Upper lobe of left lung (tissue), 6 donors: Measurements from ENCODE around the gene RUNX2. TPM values are rescaled to one million over a fixed set of nuclear protein-coding genes. Genes with fewer than 3 reads are reported as not detected.

Experiments
- ATAC-seq, 2 donors: fragments of 200-7000 bp; cut with Tn5 transposase; one replicate each; pipeline ENCODE4 v1.9.1; 2022; ENCODE audit warnings: mild to moderate bottlenecking in 2 of 2, moderate library complexity in 2 of 2; ENCODE audit not compliant: low FRiP score in 2 of 2
- DNase-seq, 2 donors: peaks; one replicate each; pipeline ENCODE4 v3.0.0-alpha.2; 2019 to 2020
- H3K27ac ChIP-seq, 4 donors: fragments of 200-600 bp; sonication (generic); one replicate each; pipeline ENCODE4 v1.5.1; 2016 to 2019
- H3K27me3 ChIP-seq, 4 donors: fragments of 200-600 bp; sonication (generic); one replicate each; pipeline ENCODE4 v1.5.1; 2017 to 2019
- H3K36me3 ChIP-seq, 4 donors: fragments of 200-600 bp; sonication (generic); one replicate each; pipeline ENCODE4 v1.5.1; 2016 to 2019
- H3K4me1 ChIP-seq, 4 donors: fragments of 200-600 bp; sonication (generic); one replicate each; pipeline ENCODE4 v1.5.1; 2018 to 2019
- H3K4me3 ChIP-seq, 4 donors: fragments of 200-600 bp; sonication (generic); one replicate each; pipeline ENCODE4 v1.5.1; 2017 to 2019; ENCODE audit warnings: mild to moderate bottlenecking in 2 of 4, moderate library complexity in 1 of 4
- H3K9me3 ChIP-seq, 4 donors: fragments of 200-600 bp; sonication (generic); one replicate each; pipeline ENCODE4 v1.5.1; 2018 to 2019
- EP300 ChIP-seq, 4 donors: sonication (generic); formaldehyde crosslinking; IDR thresholded peaks; one replicate each; pipeline ENCODE4 v1.5.1; 2017; ENCODE audit warnings: antibody characterized with exemption in 4 of 4, control low read depth in 2 of 4
- POLR2A ChIP-seq, 4 donors: fragments of 450-650 bp; IDR thresholded peaks; one replicate each; pipeline ENCODE4 v1.5.1; 2016 to 2017; ENCODE audit warnings: antibody characterized with exemption in 4 of 4, mild to moderate bottlenecking in 2 of 4
- POLR2AphosphoS5 ChIP-seq, 2 donors: sonication (generic); formaldehyde crosslinking; IDR thresholded peaks; one replicate each; pipeline ENCODE4 v1.5.1; 2017; ENCODE audit warnings: antibody characterized with exemption in 2 of 2
- WGBS, 2 donors: methylation state at CpG; one replicate each; pipeline ENCODE4 v1.1.5; 2017 to 2018; 5-methylcytosine and 5-hydroxymethylcytosine counted together
- total RNA-seq, 6 donors: library from RNA; depleted of rRNA in 4 of 6; stranded (reverse); fragments of >200 nt in 4 of 6; gene quantifications; one replicate each; pipeline versions ENCODE4 v1.1.0 to v1.2.1, GENCODE V29; 2016 to 2021
- TF ChIP-seq, protein P1 (sequence below), 6 experiments: fragments of 450-650 bp in 4 of 6; fragments of 200-600 bp in 2 of 6; sonication (generic) in 2 of 6; IDR thresholded peaks; one replicate each; pipeline ENCODE4 v1.5.1; 2016 to 2019; ENCODE audit warnings: antibody characterized with exemption in 6 of 6
- donor health status: DM: no; HTN: no; CAD: no; lungs with moderate emphysema.
- donor health status: DM: no; HTN: yes; CAD: no; lungs with severe emphysema.

RUNX2 gene
- total RNA-seq, 6 donors from 2014 or later = 2.6 to 12.2 (median 5.5) TPM

DNA sequence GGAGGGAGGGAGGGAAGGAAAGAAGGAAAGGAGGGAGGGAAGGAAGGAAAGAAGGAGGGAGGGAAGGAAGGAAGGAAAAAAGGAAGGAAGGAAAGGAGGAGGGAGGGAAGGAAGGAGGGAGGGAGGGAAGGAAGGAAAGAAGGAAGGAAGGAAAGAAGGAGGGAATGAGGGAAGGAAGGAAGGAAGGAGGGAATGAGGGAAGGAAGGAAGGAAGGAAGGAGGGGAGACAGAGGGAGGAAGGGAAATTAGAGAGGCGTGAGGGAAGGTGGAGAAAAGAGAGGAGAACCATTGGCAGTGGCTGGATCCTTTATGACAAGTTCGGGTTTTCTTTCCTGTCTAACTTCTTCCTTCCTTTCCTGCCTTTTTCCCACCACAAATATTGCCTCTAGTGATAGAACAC, 71.9 kb downstream of the RUNX2 start:
- TF ChIP-seq EP300 (IDR thresholded peaks at IDR 0.05) = no peak
- TF ChIP-seq POLR2AphosphoS5 (IDR thresholded peaks at IDR 0.05) = no peak
- no peak for TF ChIP-seq POLR2A (IDR thresholded peaks at IDR 0.05)
- TF ChIP-seq, protein P1, sequence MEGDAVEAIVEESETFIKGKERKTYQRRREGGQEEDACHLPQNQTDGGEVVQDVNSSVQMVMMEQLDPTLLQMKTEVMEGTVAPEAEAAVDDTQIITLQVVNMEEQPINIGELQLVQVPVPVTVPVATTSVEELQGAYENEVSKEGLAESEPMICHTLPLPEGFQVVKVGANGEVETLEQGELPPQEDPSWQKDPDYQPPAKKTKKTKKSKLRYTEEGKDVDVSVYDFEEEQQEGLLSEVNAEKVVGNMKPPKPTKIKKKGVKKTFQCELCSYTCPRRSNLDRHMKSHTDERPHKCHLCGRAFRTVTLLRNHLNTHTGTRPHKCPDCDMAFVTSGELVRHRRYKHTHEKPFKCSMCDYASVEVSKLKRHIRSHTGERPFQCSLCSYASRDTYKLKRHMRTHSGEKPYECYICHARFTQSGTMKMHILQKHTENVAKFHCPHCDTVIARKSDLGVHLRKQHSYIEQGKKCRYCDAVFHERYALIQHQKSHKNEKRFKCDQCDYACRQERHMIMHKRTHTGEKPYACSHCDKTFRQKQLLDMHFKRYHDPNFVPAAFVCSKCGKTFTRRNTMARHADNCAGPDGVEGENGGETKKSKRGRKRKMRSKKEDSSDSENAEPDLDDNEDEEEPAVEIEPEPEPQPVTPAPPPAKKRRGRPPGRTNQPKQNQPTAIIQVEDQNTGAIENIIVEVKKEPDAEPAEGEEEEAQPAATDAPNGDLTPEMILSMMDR (IDR thresholded peaks at IDR 0.05) = no peak
- no peak overlapping the region for H3K27ac ChIP-seq
- ATAC-seq (no peak), DNase-seq (no peak)
- H3K27me3 ChIP-seq = no peaks in the 10 kb centered on the region
- no peak overlapping the region for H3K4me3 ChIP-seq
- no peaks in the 10 kb centered on the region for H3K4me1 ChIP-seq
- H3K36me3 ChIP-seq = no peaks in the 10 kb centered on the region
- WGBS, 2 donors = 79 to 80% methylated on average over 2 of the region's 2 CpGs
- no peaks in the 10 kb centered on the region for H3K9me3 ChIP-seq

DNA sequence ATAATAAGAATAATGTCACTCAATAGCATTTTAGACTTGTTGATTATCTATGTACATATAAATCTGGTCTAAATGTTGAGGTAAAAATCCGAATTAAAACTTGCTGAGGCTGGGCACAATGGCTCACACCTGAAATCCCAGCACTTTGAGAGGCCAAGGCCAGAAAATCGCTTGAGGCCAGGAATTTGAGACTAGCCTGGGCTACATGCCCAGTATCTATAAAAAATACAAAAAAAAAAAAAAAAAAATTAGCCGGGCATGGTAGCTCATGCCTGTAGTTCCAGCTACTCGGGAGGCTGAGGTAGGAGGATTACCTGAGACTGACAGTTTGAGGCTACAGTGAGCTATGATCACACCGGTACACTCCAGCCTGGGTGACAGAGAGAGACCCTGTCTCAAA, 83.8 kb downstream of the RUNX2 start:
- Histone ChIP-seq H3K27me3 (peaks cover 0 to 3% (median 0%) of the 10 kb centered on the region in 4 donors), H3K36me3 (no peaks in the 10 kb centered on the region), H3K4me3 (no peak overlapping the region), H3K27ac (no peak overlapping the region), H3K4me1 (no peaks in the 10 kb centered on the region), H3K9me3 (no peaks in the 10 kb centered on the region)
- DNase-seq (no peak), ATAC-seq (no peak)
- TF ChIP-seq, protein P1 (IDR thresholded peaks at IDR 0.05) = no peak
- no peak for TF ChIP-seq POLR2AphosphoS5 (IDR thresholded peaks at IDR 0.05)
- TF ChIP-seq POLR2A (IDR thresholded peaks at IDR 0.05) = no peak
- TF ChIP-seq EP300 (IDR thresholded peaks at IDR 0.05) = no peak
- WGBS, 2 donors = 84 to 87% methylated on average over 5 of the region's 5 CpGs

DNA sequence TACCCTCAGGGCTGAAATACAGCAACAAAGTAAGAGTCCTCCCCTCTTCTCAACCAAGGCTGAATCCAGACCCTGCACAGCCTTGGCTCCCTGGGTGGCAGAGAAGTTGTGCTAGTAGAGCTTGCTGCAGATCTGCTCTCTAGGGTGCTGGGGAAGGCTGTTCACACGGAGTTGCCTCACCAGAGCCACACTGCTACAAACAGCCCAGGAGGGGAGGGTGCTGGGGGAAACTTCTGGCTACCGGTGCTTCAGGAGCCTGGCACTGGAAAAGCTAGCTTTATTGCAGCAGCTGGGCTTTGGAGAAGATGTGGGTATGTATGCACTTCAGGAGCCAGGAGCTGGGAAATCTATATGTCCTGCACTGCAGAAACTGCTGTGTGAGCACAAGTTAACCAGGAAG, 87.2 kb downstream of the RUNX2 start:
- Histone ChIP-seq H3K36me3 (no peaks in the 10 kb centered on the region), H3K27ac (no peak overlapping the region), H3K4me3 (no peak overlapping the region), H3K9me3 (no peaks in the 10 kb centered on the region), H3K4me1 (peaks cover 11 to 12% (median 12%) of the 10 kb centered on the region in 4 donors), H3K27me3 (peaks cover 0 to 10% (median 2%) of the 10 kb centered on the region in 4 donors)
- 19 to 69% methylated on average over 2 of the region's 2 CpGs for WGBS, 2 donors
- TF ChIP-seq POLR2A (IDR thresholded peaks at IDR 0.05) = no peak
- TF ChIP-seq EP300 (IDR thresholded peaks at IDR 0.05) = no peak
- TF ChIP-seq, protein P1 (IDR thresholded peaks at IDR 0.05) = no peak
- TF ChIP-seq POLR2AphosphoS5 (IDR thresholded peaks at IDR 0.05) = no peak
- DNase-seq (no peak), ATAC-seq (no peak)

DNA sequence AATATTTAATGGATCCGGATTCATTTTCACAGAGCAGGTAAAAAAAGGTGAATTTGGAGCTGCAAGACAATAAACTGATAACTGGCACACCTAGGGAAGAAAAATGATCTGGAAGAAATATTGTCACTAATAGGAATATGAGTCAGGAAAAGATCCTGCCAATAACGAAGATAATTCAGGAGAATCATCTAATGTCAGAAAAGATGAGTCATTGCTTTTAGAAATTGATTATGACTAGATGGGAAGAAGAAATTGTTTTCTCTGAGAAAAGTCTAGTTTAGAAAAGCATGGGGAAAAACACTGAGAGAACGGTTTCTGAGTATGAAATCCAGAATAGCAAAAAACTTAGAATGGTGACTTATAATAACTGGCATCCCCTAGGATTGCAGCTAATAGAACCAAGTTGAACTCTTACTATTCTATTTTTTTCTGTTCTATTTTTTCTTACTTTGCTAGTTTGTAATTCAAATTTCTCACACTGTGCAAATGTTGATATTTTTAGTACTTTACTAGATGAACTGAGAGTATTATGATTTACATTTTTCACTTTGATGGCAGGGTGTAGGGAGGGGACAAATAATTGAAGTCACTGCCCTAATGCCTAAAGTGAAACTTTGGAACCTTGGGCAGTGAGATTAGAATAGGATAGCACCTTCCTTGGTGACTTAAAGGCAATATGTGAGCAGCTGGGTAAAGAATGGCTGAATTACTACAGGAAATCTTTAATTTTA, 87.8 kb downstream of the RUNX2 start:
- H3K27ac ChIP-seq = no peak overlapping the region
- H3K36me3 ChIP-seq = no peaks in the 10 kb centered on the region
- H3K4me3 ChIP-seq = no peak overlapping the region
- WGBS, 2 donors = 67 to 70% methylated on average over 3 of the region's 3 CpGs
- H3K27me3 ChIP-seq = peaks cover 0 to 16% (median 2%) of the 10 kb centered on the region in 4 donors
- DNase-seq (no peak), ATAC-seq (no peak)
- peaks cover 16 to 18% (median 17%) of the 10 kb centered on the region in 4 donors for H3K4me1 ChIP-seq
- no peaks in the 10 kb centered on the region for H3K9me3 ChIP-seq
- TF ChIP-seq POLR2AphosphoS5 (IDR thresholded peaks at IDR 0.05) (no peak), POLR2A (IDR thresholded peaks at IDR 0.05) (no peak), EP300 (IDR thresholded peaks at IDR 0.05) (no peak)
- TF ChIP-seq, protein P1 (IDR thresholded peaks at IDR 0.05) = no peak

DNA sequence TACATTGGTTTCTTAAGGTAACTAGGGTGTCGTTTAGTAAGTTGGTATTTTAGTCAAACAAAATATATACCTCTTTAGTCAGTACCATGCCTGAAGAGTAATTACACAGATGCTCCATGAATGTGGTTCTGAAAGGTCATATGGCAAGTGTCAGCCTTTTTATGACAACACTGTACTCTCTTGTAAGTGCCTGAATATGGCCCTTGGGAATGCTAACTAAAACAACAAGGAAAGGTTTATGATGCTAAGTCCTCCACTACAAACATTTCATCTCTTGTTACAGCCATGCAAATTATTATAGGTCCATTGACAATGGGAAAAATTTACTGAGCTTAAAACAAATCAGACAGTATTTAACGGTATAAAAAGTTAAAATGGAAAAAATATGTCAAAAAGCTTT, 88.6 kb downstream of the RUNX2 start:
- H3K9me3 ChIP-seq = no peaks in the 10 kb centered on the region
- peaks cover 0 to 16% (median 5%) of the 10 kb centered on the region in 4 donors for H3K27me3 ChIP-seq
- ATAC-seq (no peak), DNase-seq (no peak)
- no peak overlapping the region for H3K27ac ChIP-seq
- no peak overlapping the region for H3K4me3 ChIP-seq
- peaks cover 23 to 25% (median 24%) of the 10 kb centered on the region in 4 donors for H3K4me1 ChIP-seq
- no peaks in the 10 kb centered on the region for H3K36me3 ChIP-seq
- TF ChIP-seq POLR2A (IDR thresholded peaks at IDR 0.05) = no peak
- no peak for TF ChIP-seq EP300 (IDR thresholded peaks at IDR 0.05)
- TF ChIP-seq POLR2AphosphoS5 (IDR thresholded peaks at IDR 0.05) = no peak
- TF ChIP-seq, protein P1 (IDR thresholded peaks at IDR 0.05) = no peak
- WGBS, 2 donors = 80 to 86% methylated on average over 2 of the region's 2 CpGs
